D721Med (cell line): ENCODE measurements around the gene ADGRB2.

ENCODE experiments used
- DNase-seq: peaks from one replicate; pipeline ENCODE4 v3.0.0; 2011; ENCODE audit warnings: low spot score; ENCODE audit not compliant: insufficient read length
- FAIRE-seq: peaks from 2 replicates; lab custom pipeline; 2011; peaks lifted over from hg19 to GRCh38; lab: Jason Lieb, UNC
- TF ChIP-seq, protein P1 (sequence below): IDR thresholded peaks from 2 replicates; pipeline ENCODE4 v1.5.1; 2012; ENCODE audit warnings: mild to moderate bottlenecking, control low read depth; ENCODE audit not compliant: insufficient read depth; ENCODE audit errors: missing control alignments

Gene ADGRB2

DNA sequence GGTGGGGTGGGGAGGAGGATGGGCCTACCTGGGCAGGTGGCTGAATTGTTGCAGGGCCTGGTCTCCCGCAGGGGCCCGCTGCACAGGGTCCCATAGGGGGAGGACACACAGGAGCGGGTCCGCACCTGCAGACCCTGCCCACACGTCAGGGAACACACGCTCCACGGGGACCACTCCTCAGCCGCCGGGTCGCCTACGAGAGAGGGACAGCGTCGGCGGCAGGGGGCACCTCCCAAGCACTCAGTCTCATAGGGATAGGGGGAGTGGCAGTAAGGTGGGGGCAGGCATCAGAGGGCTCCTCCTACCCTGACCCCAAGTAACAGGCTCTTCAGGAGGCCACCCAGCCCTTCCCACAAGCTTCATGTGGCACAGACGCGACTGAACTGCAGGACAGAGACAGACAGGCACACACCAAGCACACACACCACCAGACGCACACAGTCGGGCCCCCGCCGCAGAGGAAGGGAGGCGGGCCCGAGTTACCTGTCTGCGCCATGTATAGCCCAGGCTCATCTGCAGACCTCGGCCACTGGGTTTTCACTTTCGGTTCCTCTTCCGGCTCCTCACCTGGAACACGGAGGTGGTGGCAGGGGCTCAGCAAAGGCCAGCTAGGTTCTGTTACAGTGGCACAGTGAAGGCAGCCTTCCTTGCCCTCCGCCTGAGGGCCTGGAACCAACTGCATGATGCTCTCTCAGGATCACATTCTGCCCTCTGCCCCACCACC, 19.8 kb downstream of the ADGRB2 start:
- DNase-seq (no peak), FAIRE-seq (no peak)
- TF ChIP-seq, protein P1, sequence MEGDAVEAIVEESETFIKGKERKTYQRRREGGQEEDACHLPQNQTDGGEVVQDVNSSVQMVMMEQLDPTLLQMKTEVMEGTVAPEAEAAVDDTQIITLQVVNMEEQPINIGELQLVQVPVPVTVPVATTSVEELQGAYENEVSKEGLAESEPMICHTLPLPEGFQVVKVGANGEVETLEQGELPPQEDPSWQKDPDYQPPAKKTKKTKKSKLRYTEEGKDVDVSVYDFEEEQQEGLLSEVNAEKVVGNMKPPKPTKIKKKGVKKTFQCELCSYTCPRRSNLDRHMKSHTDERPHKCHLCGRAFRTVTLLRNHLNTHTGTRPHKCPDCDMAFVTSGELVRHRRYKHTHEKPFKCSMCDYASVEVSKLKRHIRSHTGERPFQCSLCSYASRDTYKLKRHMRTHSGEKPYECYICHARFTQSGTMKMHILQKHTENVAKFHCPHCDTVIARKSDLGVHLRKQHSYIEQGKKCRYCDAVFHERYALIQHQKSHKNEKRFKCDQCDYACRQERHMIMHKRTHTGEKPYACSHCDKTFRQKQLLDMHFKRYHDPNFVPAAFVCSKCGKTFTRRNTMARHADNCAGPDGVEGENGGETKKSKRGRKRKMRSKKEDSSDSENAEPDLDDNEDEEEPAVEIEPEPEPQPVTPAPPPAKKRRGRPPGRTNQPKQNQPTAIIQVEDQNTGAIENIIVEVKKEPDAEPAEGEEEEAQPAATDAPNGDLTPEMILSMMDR: no peak

- TF ChIP-seq, protein P1: no peak
- FAIRE-seq: no peak
- DNase-seq: no peak
These were observed 21.5 kb downstream of the ADGRB2 start for GRCh38 chr1:31742462-31743212.

DNA sequence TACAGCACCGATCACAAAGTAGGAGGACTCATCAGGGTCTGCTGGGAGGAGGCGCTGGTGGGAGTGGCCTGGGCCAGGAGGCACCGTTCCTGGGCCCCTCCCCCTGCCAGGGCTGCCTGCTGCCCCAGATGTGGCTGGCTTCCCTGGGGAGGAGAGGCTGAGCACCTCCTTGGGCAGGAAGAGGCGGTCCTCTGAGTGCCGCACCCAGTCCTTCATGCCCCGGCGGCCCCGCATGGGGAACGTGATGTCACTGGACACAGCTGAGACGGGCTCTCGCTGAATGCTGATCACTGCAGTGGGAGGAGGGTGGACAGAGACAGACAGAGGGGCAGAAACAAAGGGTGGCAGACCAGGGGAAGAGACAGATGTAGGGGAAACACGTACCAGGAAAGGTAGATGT, 24.8 kb downstream of the ADGRB2 start:
- FAIRE-seq (no peak), DNase-seq (no peak)
- TF ChIP-seq, protein P1: no peak

DNA sequence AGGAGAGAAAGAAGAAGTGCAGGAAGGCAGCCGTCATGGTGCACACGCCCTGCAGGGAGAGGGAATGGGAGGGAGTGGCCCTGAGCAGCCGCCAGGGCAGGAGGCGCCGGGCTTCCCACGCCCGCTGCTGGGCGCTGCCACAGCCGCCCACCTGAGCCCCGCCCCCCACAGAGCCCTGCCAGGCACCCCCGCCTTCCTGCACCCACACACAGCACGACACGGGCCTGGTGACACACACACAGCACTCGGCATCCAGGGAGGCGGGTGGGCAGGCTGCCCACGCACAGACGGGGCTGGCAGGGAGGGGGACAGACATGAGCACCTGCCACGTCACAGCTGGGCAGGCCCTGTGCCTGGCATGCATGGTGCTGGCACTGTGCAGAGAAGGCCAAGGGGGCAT, 27.5 kb downstream of the ADGRB2 start:
- DNase-seq (no peak), FAIRE-seq (no peak)
- TF ChIP-seq, protein P1: no peak

DNA sequence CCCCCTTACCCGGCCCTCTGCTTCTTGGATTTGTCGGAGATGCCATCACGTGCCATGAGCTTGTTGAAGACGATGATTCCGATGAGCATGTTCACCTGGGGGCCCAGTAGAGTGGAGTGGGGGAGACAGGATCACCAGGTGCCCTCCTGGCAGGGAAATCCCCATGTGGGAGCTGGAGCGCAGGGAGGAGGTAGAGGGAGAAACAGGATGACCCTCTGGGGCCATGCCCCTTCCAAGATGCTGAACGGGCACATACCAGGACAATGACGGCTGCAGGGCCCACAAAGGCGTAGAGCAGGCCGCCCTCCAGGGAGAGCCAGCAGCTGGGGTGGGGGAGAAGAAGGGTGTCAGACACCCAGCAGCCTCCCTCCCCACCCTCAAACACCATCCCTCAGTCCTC, 28.6 kb downstream of the ADGRB2 start:
- TF ChIP-seq, protein P1: no peak
- DNase-seq: no peak
- FAIRE-seq: no peak

DNA sequence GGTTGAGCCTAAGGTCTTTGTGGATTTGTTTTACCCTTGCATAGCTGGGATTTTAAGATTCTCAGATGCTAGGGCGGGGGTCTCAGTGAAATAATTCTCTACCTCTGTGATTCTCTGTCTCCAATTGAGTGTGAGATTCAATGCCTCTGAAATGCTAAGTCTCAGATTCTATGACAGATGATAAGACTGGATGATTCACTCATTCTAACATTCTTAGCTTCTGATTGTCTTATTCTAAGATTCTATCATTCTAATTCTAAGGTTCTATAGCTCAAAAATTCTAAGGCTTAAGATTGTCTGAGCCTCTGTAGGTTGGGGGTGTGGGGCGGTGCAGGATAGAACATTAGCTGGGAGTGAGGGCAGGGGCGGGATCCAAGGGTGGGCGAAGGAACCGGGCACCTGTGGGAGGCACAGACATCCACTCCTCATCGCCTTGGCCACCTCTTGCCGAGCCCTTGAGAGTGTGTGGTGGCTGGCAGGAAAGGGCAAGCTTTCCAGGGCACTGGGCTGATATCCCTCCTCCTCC, 29.5 kb downstream of the ADGRB2 start:
- DNase-seq: no peak
- TF ChIP-seq, protein P1: no peak
- no peak for FAIRE-seq
